Sigmoid colon (tissue), 7 donors: ENCODE results near the gene CPOX. TPM values are rescaled to one million over a fixed set of nuclear protein-coding genes. Genes with fewer than 3 reads are reported as not detected.

Experiments
- DNase-seq: peaks from one replicate; pipeline ENCODE4 v3.0.0-alpha.2; 2019
- H3K27ac ChIP-seq, 4 donors: fragments of 200-600 bp; sonication (generic); one replicate each; pipeline ENCODE4 v1.5.1; 2016 to 2019; ENCODE audit warnings: mild to moderate bottlenecking in 1 of 4
- H3K27me3 ChIP-seq, 3 donors: fragments of 200-600 bp; sonication (generic); one replicate each; pipeline ENCODE4 v1.5.1; 2019; ENCODE audit warnings: mild to moderate bottlenecking in 1 of 3
- H3K36me3 ChIP-seq, 4 donors: fragments of 200-600 bp; sonication (generic); one replicate each; pipeline ENCODE4 v1.5.1; 2016 to 2019
- H3K4me1 ChIP-seq, 4 donors: fragments of 200-600 bp; sonication (generic); one replicate each; pipeline ENCODE4 v1.5.1; 2017 to 2019
- H3K4me3 ChIP-seq, 4 donors: fragments of 200-600 bp; sonication (generic); one replicate each; pipeline ENCODE4 v1.5.1; 2017 to 2019; ENCODE audit warnings: mild to moderate bottlenecking in 2 of 4, moderate library complexity in 1 of 4
- H3K9me3 ChIP-seq, 4 donors: fragments of 200-600 bp in 3 of 4; sonication (generic) in 3 of 4; one replicate each; pipeline versions ENCODE4 v1.5.1 to v1.6.1; 2013 to 2019
- CTCF ChIP-seq, 4 experiments: fragments of 450-650 bp in 3 of 4; fragments of 200-600 bp in 1 of 4; IDR thresholded peaks; one replicate each; pipeline ENCODE4 v1.5.1; 2016 to 2019; ENCODE audit warnings: antibody characterized with exemption in 4 of 4, mild to moderate bottlenecking in 3 of 4, moderate library complexity in 2 of 4
- EP300 ChIP-seq, 4 donors: sonication (generic); formaldehyde crosslinking; IDR thresholded peaks; one replicate each; pipeline ENCODE4 v1.6.1; 2017; ENCODE audit warnings: antibody characterized with exemption in 4 of 4
- POLR2A ChIP-seq, 2 donors: fragments of 450-650 bp; IDR thresholded peaks; one replicate each; pipeline ENCODE4 v1.6.1; 2016; ENCODE audit warnings: antibody characterized with exemption in 2 of 2, mild to moderate bottlenecking in 2 of 2, moderate library complexity in 2 of 2
- POLR2AphosphoS5 ChIP-seq, 4 donors: sonication (generic); formaldehyde crosslinking; IDR thresholded peaks; one replicate each; pipeline ENCODE4 v1.6.1; 2017; ENCODE audit warnings: antibody characterized with exemption in 4 of 4
- WGBS, 2 donors: extraction: QIAGEN DNeasy Blood & Tissue Kit; methylation state at CpG; one replicate each; pipeline ENCODE4 v1.1.7; 2013; 5-methylcytosine and 5-hydroxymethylcytosine counted together
- intact Hi-C: fragments of 100-400 bp; cut with DNase I; formaldehyde crosslinking; loops from one replicate; pipeline ENCODE4 v1.15.1; 2023
- polyA plus RNA-seq, 3 donors: library from polyadenylated mRNA; stranded (reverse); fragments of 200-250 nt; gene quantifications; one replicate each; pipeline ENCODE4 v1.2.3, GENCODE V29; 2013
- total RNA-seq, 4 donors: library from RNA; depleted of rRNA; stranded (reverse); fragments of >200 nt; gene quantifications; one replicate each; pipeline ENCODE4 v1.1.0, GENCODE V29; 2016
- donor health status: healthy with polysubstance abuse.
- donor health status: Bipolar disorder and iron deficiency.
- donor health status: healthy.

CPOX gene
- total and polyA plus RNA-seq, 7 donors = 4.2 to 32.7 (median 15.3) TPM

- TF ChIP-seq POLR2A (IDR thresholded peaks at IDR 0.05) (no peak), CTCF (IDR thresholded peaks at IDR 0.05) (no peak), POLR2AphosphoS5 (IDR thresholded peaks at IDR 0.05) (no peak)
- Histone ChIP-seq H3K27me3 (no peaks in the 10 kb centered on the region), H3K4me3 (no peak overlapping the region), H3K36me3 (no peaks in the 10 kb centered on the region), H3K4me1 (no peaks in the 10 kb centered on the region), H3K27ac (no peak overlapping the region), H3K9me3 (no peaks in the 10 kb centered on the region)
- WGBS, 2 donors = 23 to 59% methylated on average over 3 of the region's 3 CpGs
- DNase-seq = no peak
- intact Hi-C loops = no loop called here
Measured at GRCh38 chr3:98551754-98552153, 41.7 kb downstream of the CPOX start.

GRCh38 chr3:98551236-98551635 lies 42.2 kb downstream of the CPOX start:
- H3K4me1 ChIP-seq = no peaks in the 10 kb centered on the region
- no peaks in the 10 kb centered on the region for H3K36me3 ChIP-seq
- intact Hi-C loops = no loop called here
- no peaks in the 10 kb centered on the region for H3K27me3 ChIP-seq
- no peaks in the 10 kb centered on the region for H3K9me3 ChIP-seq
- TF ChIP-seq POLR2AphosphoS5 (IDR thresholded peaks at IDR 0.05) = no peak
- TF ChIP-seq EP300 (IDR thresholded peaks at IDR 0.05) = no peak
- no peak for TF ChIP-seq POLR2A (IDR thresholded peaks at IDR 0.05)
- TF ChIP-seq CTCF (IDR thresholded peaks at IDR 0.05) = no peak
- WGBS, 2 donors = 93% methylated on average over 2 of the region's 2 CpGs
- no peak for DNase-seq
- no peak overlapping the region for H3K4me3 ChIP-seq
- H3K27ac ChIP-seq = no peak overlapping the region

GRCh38 chr3:98550833-98551232 lies 42.6 kb downstream of the CPOX start:
- Histone ChIP-seq H3K27ac (no peak overlapping the region), H3K4me1 (no peaks in the 10 kb centered on the region), H3K36me3 (no peaks in the 10 kb centered on the region), H3K9me3 (no peaks in the 10 kb centered on the region), H3K27me3 (no peaks in the 10 kb centered on the region), H3K4me3 (no peak overlapping the region)
- intact Hi-C loops = no loop called here
- TF ChIP-seq CTCF (IDR thresholded peaks at IDR 0.05) (no peak), POLR2A (IDR thresholded peaks at IDR 0.05) (no peak), EP300 (IDR thresholded peaks at IDR 0.05) (no peak), POLR2AphosphoS5 (IDR thresholded peaks at IDR 0.05) (no peak)
- whole genome bisulfite sequencing, 2 donors = 92 to 94% methylated on average over 3 of the region's 3 CpGs
- no peak for DNase-seq

DNA sequence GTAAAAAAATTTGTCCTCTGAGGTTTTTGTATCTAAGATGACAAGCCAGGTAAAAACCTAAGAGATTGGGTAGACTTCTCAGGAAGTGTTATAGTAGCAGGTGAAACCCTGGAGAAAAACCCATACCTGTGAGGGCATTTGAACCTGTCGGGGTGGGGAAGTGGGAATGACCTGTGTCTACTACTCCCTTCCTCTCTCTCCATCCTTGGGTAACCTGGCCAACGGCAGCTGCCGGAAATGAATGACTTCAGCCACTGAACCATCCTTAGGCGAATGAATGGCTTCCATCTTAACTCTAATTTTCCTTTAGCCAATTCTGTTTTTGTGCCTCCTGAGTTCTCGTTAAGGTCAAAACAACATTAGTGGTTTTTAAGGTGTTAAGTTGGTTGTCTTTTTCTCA lies 44.9 kb downstream of the CPOX start:
- no peaks in the 10 kb centered on the region for H3K36me3 ChIP-seq
- WGBS, 2 donors = 88% methylated on average over 5 of the region's 5 CpGs

More for the DNA sequence above, 44.9 kb downstream of the CPOX start:
- Histone ChIP-seq H3K9me3 (no peaks in the 10 kb centered on the region), H3K27me3 (no peaks in the 10 kb centered on the region), H3K27ac (no peak overlapping the region), H3K4me3 (no peak overlapping the region), H3K4me1 (no peaks in the 10 kb centered on the region)
- no peak for DNase-seq
- intact Hi-C loops = no loop called here
- TF ChIP-seq POLR2AphosphoS5 (IDR thresholded peaks at IDR 0.05) (no peak), CTCF (IDR thresholded peaks at IDR 0.05) (no peak), POLR2A (IDR thresholded peaks at IDR 0.05) (no peak), EP300 (IDR thresholded peaks at IDR 0.05) (no peak)
